ENCODE results near the gene KCTD16.

KCTD16 gene

GRCh38 chr5:144318011-144318410, 147.3 kb downstream of the KCTD16 start:
- DNase-seq (no peak), ATAC-seq (no peak)
- Mint-ChIP-seq H3K27me3 (no peaks in the 10 kb centered on the region), H3K27ac (no peak overlapping the region), H3K9me3 (no peaks in the 10 kb centered on the region), H3K4me1 (no peaks in the 10 kb centered on the region), H3K4me3 (no peak overlapping the region)

- Mint-ChIP-seq H3K27me3 (no peaks in the 10 kb centered on the region), H3K27ac (no peak overlapping the region), H3K4me3 (no peak overlapping the region), H3K9me3 (no peaks in the 10 kb centered on the region), H3K4me1 (no peaks in the 10 kb centered on the region)
- no peak for DNase-seq
- no peak for ATAC-seq
These were observed 147.8 kb downstream of the KCTD16 start for GRCh38 chr5:144318460-144318859.

GRCh38 chr5:144323181-144323580, 152.5 kb downstream of the KCTD16 start:
- Mint-ChIP-seq H3K4me3 (no peak overlapping the region), H3K9me3 (no peaks in the 10 kb centered on the region), H3K27me3 (no peaks in the 10 kb centered on the region), H3K4me1 (no peaks in the 10 kb centered on the region), H3K27ac (no peak overlapping the region)
- ATAC-seq (no peak), DNase-seq (no peak)

GRCh38 chr5:144325532-144325931, 154.9 kb downstream of the KCTD16 start:
- Mint-ChIP-seq H3K27ac (no peak overlapping the region), H3K4me3 (no peak overlapping the region), H3K4me1 (no peaks in the 10 kb centered on the region), H3K27me3 (no peaks in the 10 kb centered on the region), H3K9me3 (no peaks in the 10 kb centered on the region)
- ATAC-seq (no peak), DNase-seq (no peak)

- no peak overlapping the region for H3K27ac Mint-ChIP-seq
These were observed 157.8 kb downstream of the KCTD16 start for GRCh38 chr5:144328494-144328893.

GRCh38 chr5:144328980-144329379, 158.3 kb downstream of the KCTD16 start:
- no peak for ATAC-seq
- H3K4me1 Mint-ChIP-seq = no peaks in the 10 kb centered on the region
- no peaks in the 10 kb centered on the region for H3K27me3 Mint-ChIP-seq
- DNase-seq = no peak
- peaks cover 0 to 4% of the 10 kb centered on the region in 2 donors for H3K9me3 Mint-ChIP-seq
- H3K27ac Mint-ChIP-seq = no peak overlapping the region
- H3K4me3 Mint-ChIP-seq = no peak overlapping the region

More at GRCh38 chr5:144328494-144328893, 157.8 kb downstream of the KCTD16 start:
- DNase-seq = no peak
- peaks cover 0 to 4% of the 10 kb centered on the region in 2 donors for H3K9me3 Mint-ChIP-seq
- ATAC-seq = no peak
- no peak overlapping the region for H3K4me3 Mint-ChIP-seq
- H3K4me1 Mint-ChIP-seq = no peaks in the 10 kb centered on the region
- H3K27me3 Mint-ChIP-seq = no peaks in the 10 kb centered on the region

GRCh38 chr5:144329681-144330080, 159.0 kb downstream of the KCTD16 start:
- H3K27ac Mint-ChIP-seq = no peak overlapping the region
- no peak for DNase-seq
- no peak overlapping the region for H3K4me3 Mint-ChIP-seq
- peaks cover 0 to 4% of the 10 kb centered on the region in 2 donors for H3K9me3 Mint-ChIP-seq
- no peaks in the 10 kb centered on the region for H3K4me1 Mint-ChIP-seq
- no peaks in the 10 kb centered on the region for H3K27me3 Mint-ChIP-seq
- no peak for ATAC-seq

GRCh38 chr5:144331361-144331760, 160.7 kb downstream of the KCTD16 start:
- Mint-ChIP-seq H3K27ac (no peak overlapping the region), H3K27me3 (no peaks in the 10 kb centered on the region), H3K4me1 (no peaks in the 10 kb centered on the region), H3K4me3 (no peak overlapping the region), H3K9me3 (peaks cover 0 to 12% of the 10 kb centered on the region in 2 donors)
- no peak for DNase-seq
- ATAC-seq = no peak

GRCh38 chr5:144332265-144332664, 161.6 kb downstream of the KCTD16 start:
- no peak for ATAC-seq
- H3K9me3 Mint-ChIP-seq = peaks cover 0 to 12% of the 10 kb centered on the region in 2 donors

GRCh38 chr5:144333336-144333920, 162.8 kb downstream of the KCTD16 start:
- no peaks in the 10 kb centered on the region for H3K27me3 Mint-ChIP-seq
- no peak overlapping the region for H3K4me3 Mint-ChIP-seq
- H3K4me1 Mint-ChIP-seq = no peaks in the 10 kb centered on the region
- ATAC-seq = no peak
- H3K9me3 Mint-ChIP-seq = peaks cover 0 to 12% of the 10 kb centered on the region in 2 donors
- DNase-seq = no peak
- H3K27ac Mint-ChIP-seq = no peak overlapping the region

More at GRCh38 chr5:144332265-144332664, 161.6 kb downstream of the KCTD16 start:
- H3K4me1 Mint-ChIP-seq = no peaks in the 10 kb centered on the region
- no peak overlapping the region for H3K27ac Mint-ChIP-seq
- H3K27me3 Mint-ChIP-seq = no peaks in the 10 kb centered on the region
- no peak for DNase-seq
- no peak overlapping the region for H3K4me3 Mint-ChIP-seq

GRCh38 chr5:144335561-144335960, 164.9 kb downstream of the KCTD16 start:
- no peaks in the 10 kb centered on the region for H3K4me1 Mint-ChIP-seq
- H3K9me3 Mint-ChIP-seq = peaks cover 0 to 15% of the 10 kb centered on the region in 2 donors
- H3K4me3 Mint-ChIP-seq = no peak overlapping the region
- no peaks in the 10 kb centered on the region for H3K27me3 Mint-ChIP-seq
- DNase-seq (no peak), ATAC-seq (no peak)
- H3K27ac Mint-ChIP-seq = no peak overlapping the region

- H3K4me1 Mint-ChIP-seq = no peaks in the 10 kb centered on the region
- ATAC-seq = no peak
- DNase-seq = no peak
These were observed 165.7 kb downstream of the KCTD16 start for GRCh38 chr5:144336191-144336961.

GRCh38 chr5:144352330-144352729, 181.7 kb downstream of the KCTD16 start:
- Mint-ChIP-seq H3K27me3 (no peaks in the 10 kb centered on the region), H3K4me1 (no peaks in the 10 kb centered on the region), H3K9me3 (peaks cover 0 to 5% of the 10 kb centered on the region in 2 donors), H3K27ac (no peak overlapping the region), H3K4me3 (no peak overlapping the region)
- DNase-seq (no peak), ATAC-seq (no peak)

More at GRCh38 chr5:144336191-144336961, 165.7 kb downstream of the KCTD16 start:
- Mint-ChIP-seq H3K27ac (no peak overlapping the region), H3K4me3 (no peak overlapping the region), H3K9me3 (peaks cover 0 to 15% of the 10 kb centered on the region in 2 donors), H3K27me3 (no peaks in the 10 kb centered on the region)

GRCh38 chr5:144352732-144353317, 182.2 kb downstream of the KCTD16 start:
- H3K4me1 Mint-ChIP-seq = no peaks in the 10 kb centered on the region
- peaks cover 0 to 4% of the 10 kb centered on the region in 2 donors for H3K9me3 Mint-ChIP-seq
- no peak overlapping the region for H3K4me3 Mint-ChIP-seq
- ATAC-seq (no peak), DNase-seq (no peak)
- H3K27me3 Mint-ChIP-seq = no peaks in the 10 kb centered on the region
- no peak overlapping the region for H3K27ac Mint-ChIP-seq

- DNase-seq (no peak), ATAC-seq (no peak)
- no peak overlapping the region for H3K4me3 Mint-ChIP-seq
- no peaks in the 10 kb centered on the region for H3K27me3 Mint-ChIP-seq
- H3K4me1 Mint-ChIP-seq = no peaks in the 10 kb centered on the region
- no peak overlapping the region for H3K27ac Mint-ChIP-seq
- H3K9me3 Mint-ChIP-seq = no peaks in the 10 kb centered on the region
These were observed 185.8 kb downstream of the KCTD16 start for GRCh38 chr5:144356489-144356888.

GRCh38 chr5:144361406-144361805, 190.7 kb downstream of the KCTD16 start:
- Mint-ChIP-seq H3K9me3 (no peaks in the 10 kb centered on the region), H3K4me1 (no peaks in the 10 kb centered on the region), H3K4me3 (no peak overlapping the region), H3K27me3 (no peaks in the 10 kb centered on the region), H3K27ac (no peak overlapping the region)
- no peak for ATAC-seq
- no peak for DNase-seq

Measured in stimulated activated naive CD8-positive, alpha-beta T cell treated with anti-CD3 and anti-CD28 coated beads, Interleukin-15, amount 100 ng/mL, for 72 hours (primary cell).